Renal cortical epithelial cell (primary cell): ENCODE results near the gene SP1. TPM values are rescaled to one million over a fixed set of nuclear protein-coding genes. Genes with fewer than 3 reads are reported as not detected.
"Not testable (repeated sequence)": the region's sequence is repeated elsewhere in the genome, so short reads cannot be mapped to it uniquely, and the experiment has no call there.

ENCODE experiments used
- DNase-seq: peaks from one replicate; pipeline ENCODE4 v3.0.0-alpha.2; 2011; ENCODE audit warnings: low read depth
- total RNA-seq: library from RNA; depleted of rRNA; stranded (reverse); fragments of >200 nt; gene quantifications from 2 replicates; pipeline ENCODE4 v1.2.3, GENCODE V29; 2014

SP1 gene
- total RNA-seq, 1 donor from 2014 or later: 51.7 TPM

DNA sequence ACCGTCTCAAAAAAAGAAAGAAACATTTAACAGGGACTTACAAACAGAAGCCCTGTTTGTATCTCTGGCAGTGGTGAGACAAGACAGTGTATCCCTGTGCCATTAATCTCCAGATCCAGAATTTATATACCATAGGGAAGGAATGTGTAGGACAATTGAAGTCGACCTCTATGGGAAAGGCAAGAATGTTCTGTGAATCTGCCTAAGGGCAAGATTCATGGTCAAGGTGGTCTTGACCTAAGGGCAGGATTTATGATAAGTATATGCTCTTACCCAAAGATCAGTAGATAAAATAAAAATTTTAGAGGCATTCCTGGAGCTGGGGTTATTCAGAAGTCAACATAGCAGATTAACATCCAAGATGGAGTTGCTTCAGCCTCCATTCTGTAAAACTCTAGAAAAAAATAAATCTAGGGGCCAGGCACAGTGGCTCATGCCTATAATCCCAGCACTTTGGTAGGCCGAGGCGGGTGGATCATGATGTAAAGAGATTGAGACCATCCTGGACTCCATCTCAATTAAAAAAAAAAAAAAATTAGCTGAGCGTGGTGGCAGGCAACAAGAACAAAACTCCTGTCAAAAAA is 21.0 kb upstream of the SP1 start:
- no peak for DNase-seq

DNA sequence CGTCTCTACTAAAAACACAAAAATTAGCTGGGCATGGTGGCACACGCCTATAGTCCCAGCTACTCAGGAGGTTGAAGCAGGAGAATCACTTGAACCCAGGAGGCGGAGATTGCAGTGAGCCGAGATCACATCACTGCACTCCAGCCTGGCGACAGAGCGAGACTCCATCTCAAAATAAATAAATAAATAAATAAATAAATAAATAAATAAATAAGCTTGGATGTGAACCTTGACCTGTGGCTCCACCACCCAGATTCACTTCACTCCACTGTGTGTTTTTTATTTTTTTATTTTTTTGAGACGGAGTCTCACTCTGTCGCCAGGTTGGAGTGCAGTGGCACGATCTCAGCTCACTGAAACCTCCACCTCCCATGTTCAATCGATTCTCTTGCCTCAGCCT is 18.3 kb upstream of the SP1 start:
- DNase-seq: not testable (repeated sequence)

DNA sequence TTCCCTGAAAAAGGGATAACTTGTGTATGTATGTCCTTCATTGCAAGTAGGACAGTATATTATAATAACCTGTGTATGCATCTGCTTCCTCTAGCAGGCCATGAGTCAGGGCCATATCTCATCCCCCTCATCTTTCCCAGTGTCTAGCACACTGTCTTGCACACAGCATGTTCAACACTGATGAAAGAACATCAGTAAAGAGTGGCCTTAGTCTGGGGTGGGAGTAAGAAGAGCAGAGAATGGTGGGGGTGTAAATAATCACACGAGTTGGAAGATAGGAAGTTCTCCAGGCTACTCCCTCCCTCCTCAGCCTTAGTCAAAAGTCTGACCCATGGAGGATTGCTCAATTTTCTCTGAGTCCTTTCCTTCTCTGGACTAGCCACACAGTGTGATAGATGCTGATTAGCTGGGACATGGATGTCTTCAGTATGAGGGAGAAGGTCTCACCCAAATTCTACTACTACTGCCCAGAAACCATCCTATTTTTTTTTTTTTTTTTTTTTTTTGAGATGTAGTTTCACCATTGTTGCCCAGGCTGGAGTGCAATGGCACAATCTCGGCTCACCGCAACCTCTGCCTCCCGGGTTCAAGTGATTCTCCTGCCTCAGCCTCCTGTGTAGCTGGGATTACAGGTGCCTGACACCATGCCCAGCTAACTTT is 14.6 kb upstream of the SP1 start:
- no peak for DNase-seq

DNA sequence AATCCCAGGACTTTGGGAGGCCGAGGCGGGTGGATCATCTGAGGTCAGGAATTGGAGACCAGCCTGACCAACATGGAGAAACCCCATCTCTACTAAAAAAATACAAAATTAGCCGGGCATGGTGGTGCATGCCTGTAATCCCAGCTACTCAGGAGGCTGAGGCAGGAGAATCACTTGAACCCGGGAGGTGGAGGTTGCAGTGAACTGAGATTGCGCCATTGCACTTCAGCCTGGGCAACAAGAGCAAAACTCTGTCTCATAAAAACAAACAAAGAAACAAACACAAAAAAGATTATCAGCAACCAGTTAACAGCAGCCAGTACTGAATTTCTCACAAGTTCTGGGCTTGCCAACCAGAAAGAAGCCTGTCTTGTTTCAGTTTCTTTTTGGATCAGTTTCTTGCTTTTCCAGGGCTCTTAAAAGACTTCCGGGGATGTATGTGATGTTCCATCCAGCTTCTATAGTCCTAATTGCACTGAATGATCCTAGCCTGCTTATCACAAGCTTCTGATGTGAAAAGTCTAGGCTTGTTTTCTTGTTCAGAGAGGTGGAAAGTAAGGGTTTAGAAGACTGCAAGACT is 6.3 kb upstream of the SP1 start:
- not testable (repeated sequence) for DNase-seq

DNA sequence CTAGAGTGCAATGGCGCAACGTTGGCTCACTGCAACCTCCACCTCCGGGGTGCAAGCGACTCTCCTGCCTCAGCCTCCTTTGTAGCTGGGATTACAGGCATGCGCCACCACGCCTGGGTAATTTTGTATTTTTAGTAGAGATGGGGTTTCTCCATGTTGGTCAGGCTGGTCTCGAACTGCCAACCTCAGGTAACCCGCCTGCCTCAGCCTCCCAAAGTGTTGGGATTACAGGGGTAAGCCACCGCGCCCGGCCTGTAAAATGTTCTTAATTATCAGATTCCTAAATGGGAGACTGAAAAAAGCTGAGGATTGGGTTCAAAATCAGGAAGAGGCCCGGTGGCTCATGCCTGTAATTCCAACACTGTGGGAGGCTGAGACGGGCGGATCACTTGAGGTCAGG is 5.7 kb upstream of the SP1 start:
- not testable (repeated sequence) for DNase-seq

DNA sequence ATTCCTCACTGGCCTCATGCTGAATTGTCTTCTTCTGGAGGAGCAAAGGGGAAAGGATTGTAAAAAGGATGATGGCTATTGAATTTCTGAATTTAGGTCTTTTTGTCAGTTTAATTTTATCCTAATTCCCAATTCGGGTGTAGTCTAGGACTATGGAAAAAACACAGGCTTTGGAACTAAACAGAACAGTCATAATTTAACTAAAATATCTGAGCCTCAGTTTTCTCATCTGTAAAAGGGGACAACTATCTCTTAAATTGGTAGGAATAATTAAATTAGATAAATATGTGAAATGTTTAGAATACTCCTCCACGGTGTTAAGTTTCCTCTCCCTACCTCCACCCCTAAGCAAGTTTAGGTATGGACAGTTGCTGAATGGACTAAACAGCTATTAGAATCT is 3.2 kb upstream of the SP1 start:
- no peak for DNase-seq

DNA sequence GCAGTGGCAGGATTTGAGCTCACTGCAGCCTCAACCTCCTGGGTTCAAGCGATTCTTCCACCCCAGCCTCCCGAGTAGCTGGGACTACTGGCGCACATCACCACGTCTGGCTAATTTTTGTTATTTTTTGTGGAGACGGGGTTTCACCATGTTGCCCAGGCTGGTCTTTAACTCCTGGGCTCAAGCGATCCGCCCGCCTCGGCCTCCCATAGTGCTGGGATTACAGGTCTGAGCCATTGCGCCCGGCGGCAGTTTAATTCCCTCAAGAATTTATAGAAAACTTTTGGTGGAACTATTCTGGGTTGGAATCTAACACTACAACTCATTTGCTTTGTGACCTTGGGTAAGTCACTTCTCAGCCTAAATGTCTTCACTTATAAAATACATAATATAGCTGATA is 1.8 kb upstream of the SP1 start:
- DNase-seq: no peak

DNA sequence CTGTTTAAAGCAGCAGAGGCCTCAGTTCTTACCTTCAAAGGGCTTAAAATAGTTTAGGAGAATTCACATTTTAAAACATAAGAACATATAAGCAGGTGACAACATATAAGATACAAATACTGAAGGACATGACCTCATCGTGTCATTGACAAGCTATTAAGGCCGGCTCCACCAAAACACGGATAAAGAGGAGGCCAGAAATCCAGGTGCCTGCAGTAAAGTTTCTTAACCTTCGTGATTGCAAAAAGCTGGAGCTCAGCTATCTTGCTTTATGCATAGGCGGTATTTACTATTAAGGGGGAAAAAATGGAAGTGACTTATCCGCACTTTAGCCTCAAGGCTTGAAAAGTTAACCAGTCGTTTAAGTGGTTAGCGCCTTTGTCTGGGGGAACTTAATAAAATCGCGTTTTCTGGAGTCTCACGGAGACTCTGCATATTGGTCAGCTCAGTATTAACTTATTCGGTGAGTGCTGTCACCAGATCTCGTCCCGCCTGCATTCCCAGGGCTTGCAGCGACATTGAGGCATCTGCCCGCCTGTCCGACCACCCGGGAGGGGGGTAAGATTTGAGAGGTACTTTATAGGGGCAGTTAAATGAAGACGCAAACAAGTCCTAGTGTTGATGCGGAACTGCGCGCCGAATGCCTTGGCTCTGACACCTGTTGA is 1.1 kb upstream of the SP1 start:
- DNase-seq: peak; percentile 29

DNA sequence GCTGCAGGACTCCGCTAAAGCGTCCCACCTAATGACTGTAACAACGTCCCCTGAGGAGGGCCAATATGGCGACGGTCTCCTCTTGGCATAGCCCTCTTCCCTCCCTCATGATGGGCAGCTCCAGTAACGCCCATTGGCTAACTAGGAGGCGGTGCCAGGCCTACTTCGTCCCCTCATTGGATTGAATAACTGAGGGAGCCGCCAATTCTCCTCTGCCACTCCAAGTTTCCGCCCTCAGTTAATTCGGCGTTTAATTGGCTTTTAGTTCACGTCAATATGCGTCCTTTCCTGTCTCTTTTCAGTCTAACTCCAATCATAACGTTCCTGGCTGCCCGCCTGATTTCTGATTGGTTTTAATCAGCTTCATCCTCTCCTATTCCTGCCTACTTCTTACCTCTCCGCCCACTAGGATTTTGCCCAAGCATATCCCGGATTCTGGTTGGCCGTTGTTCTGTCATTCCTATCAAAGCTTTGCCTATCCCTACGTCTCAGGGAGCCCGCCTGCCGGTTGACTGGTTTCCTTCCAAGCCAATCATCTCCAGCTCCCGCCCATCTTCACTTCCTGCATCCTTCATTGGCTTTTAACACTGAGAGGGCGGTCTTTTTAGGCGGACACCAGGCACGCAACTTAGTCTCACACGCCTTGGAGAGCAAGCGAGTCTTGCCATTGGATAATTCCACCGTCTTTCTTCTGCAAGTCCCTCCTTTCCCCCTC is 430 bp upstream of the SP1 start:
- DNase-seq: peak; percentile 100

DNA sequence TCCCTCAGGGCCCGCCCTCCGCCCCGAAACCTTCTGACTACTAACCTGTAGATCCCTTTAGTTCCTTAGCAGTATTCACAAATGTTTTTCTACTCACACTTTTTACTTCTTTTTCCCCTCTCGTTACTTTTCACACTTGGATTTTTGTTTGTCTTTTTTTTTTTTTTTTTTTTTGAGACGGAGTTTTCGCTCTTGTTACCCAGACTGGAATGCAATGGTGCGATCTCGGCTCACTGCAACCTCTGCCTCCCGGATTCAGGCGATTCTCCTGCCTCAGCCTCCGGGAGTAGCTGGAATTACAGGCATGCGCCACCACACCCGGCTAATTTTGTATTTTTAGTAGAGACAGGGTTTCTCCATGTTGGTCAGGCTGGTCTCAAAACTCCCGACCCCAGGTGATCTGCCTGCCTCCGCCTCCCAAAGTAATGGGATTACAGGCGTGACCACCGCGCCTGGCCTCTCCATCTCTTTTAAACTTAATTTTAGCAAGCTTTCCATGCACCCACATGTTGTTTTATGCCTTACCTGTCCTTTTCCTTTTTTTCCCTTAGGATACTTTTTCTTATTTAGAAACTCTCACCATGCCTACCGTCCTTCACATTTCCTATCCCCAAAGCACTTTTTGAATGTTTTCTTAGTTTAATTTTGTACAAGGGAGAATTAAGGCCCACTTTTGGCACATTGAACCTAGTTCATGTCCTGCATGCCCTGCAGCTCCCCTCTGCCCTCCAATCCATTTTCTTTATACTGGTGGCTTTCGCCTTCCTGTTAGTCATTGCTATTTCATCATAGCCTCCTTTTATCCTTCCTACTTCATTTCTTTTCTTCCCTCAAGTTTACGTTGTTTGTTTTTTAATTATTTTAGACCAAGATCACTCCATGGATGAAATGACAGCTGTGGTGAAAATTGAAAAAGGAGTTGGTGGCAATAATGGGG is 1.1 kb downstream of the SP1 start:
- peak; percentile 74 for DNase-seq

DNA sequence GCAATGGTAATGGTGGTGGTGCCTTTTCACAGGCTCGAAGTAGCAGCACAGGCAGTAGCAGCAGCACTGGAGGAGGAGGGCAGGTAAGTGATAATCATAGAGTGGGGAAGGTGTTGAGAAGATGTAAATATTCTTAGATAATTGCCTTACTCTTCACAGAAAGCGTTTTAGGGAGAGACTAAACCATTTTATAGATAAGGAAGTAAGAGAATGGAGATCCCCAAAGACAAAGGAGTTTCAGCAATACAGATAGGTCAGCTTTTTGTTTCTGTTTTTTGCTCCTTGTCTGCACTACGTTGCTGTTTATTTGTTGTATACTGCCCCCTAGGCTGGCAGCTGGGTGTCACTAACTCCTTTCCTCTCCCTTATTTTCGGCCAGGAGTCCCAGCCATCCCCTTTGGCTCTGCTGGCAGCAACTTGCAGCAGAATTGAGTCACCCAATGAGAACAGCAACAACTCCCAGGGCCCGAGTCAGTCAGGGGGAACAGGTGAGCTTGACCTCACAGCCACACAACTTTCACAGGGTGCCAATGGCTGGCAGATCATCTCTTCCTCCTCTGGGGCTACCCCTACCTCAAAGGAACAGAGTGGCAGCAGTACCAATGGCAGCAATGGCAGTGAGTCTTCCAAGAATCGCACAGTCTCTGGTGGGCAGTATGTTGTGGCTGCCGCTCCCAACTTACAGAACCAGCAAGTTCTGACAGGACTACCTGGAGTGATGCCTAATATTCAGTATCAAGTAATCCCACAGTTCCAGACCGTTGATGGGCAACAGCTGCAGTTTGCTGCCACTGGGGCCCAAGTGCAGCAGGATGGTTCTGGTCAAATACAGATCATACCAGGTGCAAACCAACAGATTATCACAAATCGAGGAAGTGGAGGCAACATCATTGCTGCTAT is 2.0 kb downstream of the SP1 start:
- peak; percentile 97 for DNase-seq

DNA sequence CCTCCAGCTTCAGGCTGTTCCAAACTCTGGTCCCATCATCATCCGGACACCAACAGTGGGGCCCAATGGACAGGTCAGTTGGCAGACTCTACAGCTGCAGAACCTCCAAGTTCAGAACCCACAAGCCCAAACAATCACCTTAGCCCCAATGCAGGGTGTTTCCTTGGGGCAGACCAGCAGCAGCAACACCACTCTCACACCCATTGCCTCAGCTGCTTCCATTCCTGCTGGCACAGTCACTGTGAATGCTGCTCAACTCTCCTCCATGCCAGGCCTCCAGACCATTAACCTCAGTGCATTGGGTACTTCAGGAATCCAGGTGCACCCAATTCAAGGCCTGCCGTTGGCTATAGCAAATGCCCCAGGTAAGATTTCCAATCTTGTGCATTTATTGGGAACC is 3.3 kb downstream of the SP1 start:
- no peak for DNase-seq

DNA sequence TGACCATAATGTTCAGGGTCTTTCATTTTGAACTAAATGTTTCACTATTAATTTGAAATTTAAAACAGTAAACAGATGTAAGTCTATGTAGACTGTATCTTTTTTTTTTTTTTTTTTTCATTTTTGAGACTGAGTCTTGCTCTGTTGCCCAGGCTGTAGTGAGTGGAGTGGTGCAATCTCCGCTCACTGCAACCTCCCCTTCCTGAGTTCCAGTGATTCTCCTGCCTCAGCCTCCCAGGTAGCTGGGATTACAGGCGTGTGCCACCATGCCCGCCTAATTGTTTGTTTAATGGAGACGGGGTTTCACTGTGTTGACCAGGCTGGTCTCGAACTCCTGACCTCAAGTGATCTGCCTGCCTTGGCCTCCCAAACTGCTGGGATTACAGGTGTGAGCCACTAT is 6.4 kb downstream of the SP1 start:
- DNase-seq: not testable (repeated sequence)

DNA sequence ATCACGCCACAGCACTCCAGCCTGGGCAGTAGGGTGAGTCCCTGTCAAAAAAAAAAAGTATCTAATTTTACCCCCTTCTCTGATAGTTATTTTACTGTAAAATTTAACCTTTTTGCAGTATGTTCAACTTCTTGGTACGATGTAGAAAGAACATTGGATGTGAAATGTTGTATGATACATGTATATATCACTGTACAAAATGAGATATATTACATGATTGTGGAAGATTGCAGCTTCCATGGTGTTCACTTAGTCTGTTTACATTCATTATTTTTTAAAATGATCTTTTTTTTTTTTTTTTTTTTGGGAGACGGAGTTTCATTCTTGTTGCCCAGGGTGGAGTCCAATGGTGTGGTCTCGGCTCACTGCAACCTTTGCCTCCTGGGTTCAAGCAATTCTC is 9.0 kb downstream of the SP1 start:
- no peak for DNase-seq

DNA sequence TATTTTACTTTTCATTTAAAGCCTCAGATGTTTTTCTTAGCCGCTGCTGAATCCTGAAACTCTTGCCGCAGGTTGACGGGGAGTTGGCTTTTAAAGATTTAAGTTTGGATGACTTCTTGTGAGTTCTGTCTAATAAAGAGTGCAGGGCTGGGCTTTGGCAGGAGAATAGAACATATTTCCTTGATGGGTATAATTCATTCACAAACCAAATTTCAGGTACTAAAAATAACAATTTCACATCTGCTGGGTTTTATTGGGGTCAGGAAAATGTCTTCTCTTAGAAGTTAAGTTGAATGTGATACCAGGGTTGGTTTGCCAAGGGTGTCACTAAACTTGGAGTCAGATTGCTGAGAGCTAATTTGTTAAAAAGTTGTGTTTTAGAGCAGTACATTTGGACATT is 9.7 kb downstream of the SP1 start:
- DNase-seq: no peak

DNA sequence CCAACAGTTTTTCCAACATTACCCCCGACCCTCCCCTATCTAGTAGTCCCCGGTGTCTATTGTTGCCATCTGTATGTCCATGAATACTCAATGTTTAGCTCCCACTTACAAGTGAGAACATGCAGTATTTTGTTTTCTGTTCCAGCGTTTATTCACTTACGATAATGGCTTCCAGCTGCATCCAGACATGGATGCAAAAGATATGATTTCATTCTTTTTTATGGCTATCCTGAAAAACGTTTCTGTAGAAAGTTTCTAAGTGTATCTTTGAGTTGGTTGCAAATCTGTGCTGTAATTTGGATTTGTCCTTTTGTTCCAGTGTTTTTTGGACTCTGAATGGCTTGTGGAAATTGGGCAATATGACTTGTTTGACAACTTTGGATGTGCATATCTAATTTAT is 11.7 kb downstream of the SP1 start:
- no peak for DNase-seq

DNA sequence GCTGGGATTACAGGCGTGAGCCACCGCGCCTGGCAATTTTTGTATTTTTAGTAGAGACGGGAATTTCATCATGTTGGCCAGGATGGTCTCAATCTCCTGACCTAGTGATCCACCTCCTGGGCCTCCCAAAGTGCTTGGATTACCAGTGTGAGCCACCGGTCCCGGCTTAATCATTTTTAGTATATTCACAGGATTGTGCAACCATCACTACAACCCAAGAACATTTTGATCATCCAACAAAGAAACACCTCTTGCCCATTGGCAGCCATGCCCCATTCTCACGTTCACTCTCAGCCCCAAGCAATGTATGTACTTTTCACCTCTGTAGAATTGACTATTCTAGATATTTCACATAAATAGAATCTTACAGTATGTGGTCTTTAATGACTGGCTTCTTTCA is 19.9 kb downstream of the SP1 start:
- peak; percentile 31 for DNase-seq

DNA sequence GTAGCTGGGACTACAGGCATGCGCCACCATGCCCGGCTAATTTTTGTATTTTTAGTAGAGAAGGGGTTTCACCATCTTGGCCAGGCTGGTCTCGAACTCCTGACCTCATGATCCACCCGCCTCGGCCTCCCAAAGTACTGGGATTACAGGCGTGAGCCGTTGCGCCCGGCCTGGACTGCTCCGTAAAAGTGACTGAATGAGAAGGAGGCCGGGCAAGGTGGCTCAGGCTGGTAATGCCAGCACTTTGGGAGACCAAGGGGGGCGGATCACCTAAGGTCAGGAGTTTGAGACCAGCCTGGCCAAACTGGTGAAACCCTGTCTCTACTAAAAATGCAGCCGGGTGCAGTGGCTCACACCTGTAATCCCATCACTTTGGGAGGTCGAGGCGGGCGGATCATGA is 22.4 kb downstream of the SP1 start:
- DNase-seq: not testable (repeated sequence)

DNA sequence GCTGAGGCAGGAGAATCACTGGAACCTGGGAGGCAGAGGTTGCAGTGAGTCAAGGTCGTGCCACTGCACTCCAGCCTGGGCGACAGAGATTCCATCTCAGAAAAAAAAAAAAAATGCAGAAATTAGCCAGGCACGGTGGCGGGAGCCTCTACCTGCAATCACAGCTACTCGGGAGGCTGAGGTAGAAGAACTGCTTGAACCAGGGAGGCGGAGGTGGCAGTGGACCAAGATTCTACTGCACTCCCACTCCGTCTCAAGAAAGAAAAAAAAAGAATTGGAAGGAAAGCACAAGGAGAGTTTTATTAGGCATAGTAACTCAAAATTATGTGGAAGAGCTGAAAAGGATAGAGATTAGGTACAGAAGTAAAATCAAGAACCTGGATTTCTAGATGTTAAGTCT is 22.9 kb downstream of the SP1 start:
- DNase-seq: no peak

DNA sequence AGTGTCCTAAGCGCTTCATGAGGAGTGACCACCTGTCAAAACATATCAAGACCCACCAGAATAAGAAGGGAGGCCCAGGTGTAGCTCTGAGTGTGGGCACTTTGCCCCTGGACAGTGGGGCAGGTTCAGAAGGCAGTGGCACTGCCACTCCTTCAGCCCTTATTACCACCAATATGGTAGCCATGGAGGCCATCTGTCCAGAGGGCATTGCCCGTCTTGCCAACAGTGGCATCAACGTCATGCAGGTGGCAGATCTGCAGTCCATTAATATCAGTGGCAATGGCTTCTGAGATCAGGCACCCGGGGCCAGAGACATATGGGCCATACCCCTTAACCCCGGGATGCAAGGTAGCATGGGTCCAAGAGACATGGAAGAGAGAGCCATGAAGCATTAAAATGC is 31.0 kb downstream of the SP1 start:
- DNase-seq: no peak
